VCaP (cell line): ENCODE measurements around the gene TRPM5.

ENCODE experiments used
- H3K27ac ChIP-seq: fragments of 450-650 bp; 2 replicates; pipeline ENCODE4 v1.5.1; 2017
- CTCF ChIP-seq: fragments of 450-650 bp; conservative IDR thresholded peaks from 2 replicates; pipeline ENCODE4 v1.5.1; 2017; ENCODE audit warnings: mild to moderate bottlenecking, moderate library complexity

TRPM5 gene

GRCh38 chr11:2449548-2450320 lies 5.4 kb upstream of the TRPM5 start:
- no peak overlapping the region for H3K27ac ChIP-seq
- TF ChIP-seq CTCF: no peak

GRCh38 chr11:2448661-2449547 lies 4.6 kb upstream of the TRPM5 start:
- no peak for TF ChIP-seq CTCF
- H3K27ac ChIP-seq: no peak overlapping the region

GRCh38 chr11:2447951-2448650 lies 3.8 kb upstream of the TRPM5 start:
- no peak overlapping the region for H3K27ac ChIP-seq
- TF ChIP-seq CTCF: no peak

- no peak for TF ChIP-seq CTCF
- no peak overlapping the region for H3K27ac ChIP-seq
These were observed 3.1 kb upstream of the TRPM5 start for GRCh38 chr11:2447253-2447950.

- TF ChIP-seq CTCF: no peak
- H3K27ac ChIP-seq: peak overlapping the region; percentile 75; the same call in 1 of the 2 replicates
These were observed 2.4 kb upstream of the TRPM5 start for GRCh38 chr11:2446590-2447252.

- peak overlapping the region; percentile 75 for H3K27ac ChIP-seq
These were observed 1.6 kb upstream of the TRPM5 start for GRCh38 chr11:2445746-2446551.

More at GRCh38 chr11:2445746-2446551, 1.6 kb upstream of the TRPM5 start:
- TF ChIP-seq CTCF: no peak
